ENCODE data around the gene UBTF. TPM values are rescaled to one million over a fixed set of nuclear protein-coding genes. Genes with fewer than 3 reads are reported as not detected.

UBTF gene
- polyA plus RNA-seq, 3 donors, result 6.0 to 13.1 (median 12.5) TPM

DNA sequence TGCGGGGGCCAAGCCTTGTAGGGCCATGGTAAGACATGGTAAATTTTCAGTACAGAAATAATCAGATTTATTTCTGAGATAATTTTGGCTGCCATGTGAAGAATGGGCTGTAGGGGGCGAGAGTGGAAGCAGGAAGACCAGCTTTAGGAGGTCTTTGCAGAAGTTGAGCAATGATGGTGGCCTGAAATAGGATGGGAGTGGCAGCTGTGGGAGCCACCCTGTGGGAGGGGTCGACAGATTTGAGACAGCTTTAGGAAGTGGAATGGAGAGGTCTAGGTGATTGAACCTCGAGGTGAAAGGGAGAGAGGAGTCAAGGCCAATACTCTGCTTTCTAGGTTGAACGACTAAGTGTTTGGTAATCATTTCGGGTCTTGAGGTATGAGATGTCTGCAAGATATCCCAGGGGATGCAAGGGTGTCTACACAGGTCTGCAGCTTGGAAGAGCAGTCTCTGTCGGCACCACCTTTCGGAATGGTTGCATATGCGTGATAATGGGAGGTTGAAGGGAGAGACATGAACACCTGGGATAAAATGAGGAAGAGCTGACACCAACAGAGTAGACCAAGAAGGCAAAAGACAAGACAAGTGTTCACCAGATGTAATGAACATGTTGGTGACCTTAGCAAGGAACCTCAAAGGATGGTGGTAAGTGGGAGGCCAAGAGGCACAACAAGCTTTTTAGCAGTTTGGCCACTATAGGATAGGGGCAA is 15.6 kb downstream of the UBTF start:
- Histone ChIP-seq H3K79me2 (ENCODE audit: insufficient read depth, low read length) (peaks cover 10% of the 10 kb centered on the region), H3K27ac (ENCODE audit: low read depth in 1 of 2, low read length in 2 of 2) (peak overlapping the region; percentile 34 to 56), H3K9me3 (replicated peaks in 1 of 2; ENCODE audit: control insufficient read depth in 1 of 2, insufficient read depth in 1 of 2, low read length in 2 of 2) (no peaks in the 10 kb centered on the region), H3K27me3 (ENCODE audit: control insufficient read depth in 2 of 2, insufficient read depth in 2 of 2, low read length in 2 of 2) (no peaks in the 10 kb centered on the region), H3K4me3 (replicated peaks in 1 of 3; ENCODE audit: low read depth in 2 of 3, low read length in 3 of 3) (peak overlapping the region in 1 of 3 experiments; percentile 38), H3K4me1 (ENCODE audit: control insufficient read depth in 1 of 2, insufficient read depth in 2 of 2, low read length in 2 of 2) (peaks cover 34 to 51% of the 10 kb centered on the region in 2 donors), H3K36me3 (replicated peaks in 1 of 2; ENCODE audit: control insufficient read depth in 1 of 2, insufficient read depth in 2 of 2, low read length in 2 of 2) (peaks cover 26 to 31% of the 10 kb centered on the region in 2 donors), H2AFZ (ENCODE audit: insufficient read depth, low read depth, low read length, poor library complexity, severe bottlenecking) (no peak overlapping the region), H4K20me1 (ENCODE audit: insufficient read depth, low read length) (no peaks in the 10 kb centered on the region), H3K4me2 (replicated peaks; ENCODE audit: extremely low read depth, low read length, poor library complexity, severe bottlenecking) (peak overlapping the region; percentile 31), H3K9ac (ENCODE audit: insufficient read depth, low read length, poor library complexity, severe bottlenecking) (no peak overlapping the region)
- peaks cover 21 to 34% of the 10 kb centered on the region in 2 donors for H3K36me3 Mint-ChIP-seq
- TF ChIP-seq, protein P1, sequence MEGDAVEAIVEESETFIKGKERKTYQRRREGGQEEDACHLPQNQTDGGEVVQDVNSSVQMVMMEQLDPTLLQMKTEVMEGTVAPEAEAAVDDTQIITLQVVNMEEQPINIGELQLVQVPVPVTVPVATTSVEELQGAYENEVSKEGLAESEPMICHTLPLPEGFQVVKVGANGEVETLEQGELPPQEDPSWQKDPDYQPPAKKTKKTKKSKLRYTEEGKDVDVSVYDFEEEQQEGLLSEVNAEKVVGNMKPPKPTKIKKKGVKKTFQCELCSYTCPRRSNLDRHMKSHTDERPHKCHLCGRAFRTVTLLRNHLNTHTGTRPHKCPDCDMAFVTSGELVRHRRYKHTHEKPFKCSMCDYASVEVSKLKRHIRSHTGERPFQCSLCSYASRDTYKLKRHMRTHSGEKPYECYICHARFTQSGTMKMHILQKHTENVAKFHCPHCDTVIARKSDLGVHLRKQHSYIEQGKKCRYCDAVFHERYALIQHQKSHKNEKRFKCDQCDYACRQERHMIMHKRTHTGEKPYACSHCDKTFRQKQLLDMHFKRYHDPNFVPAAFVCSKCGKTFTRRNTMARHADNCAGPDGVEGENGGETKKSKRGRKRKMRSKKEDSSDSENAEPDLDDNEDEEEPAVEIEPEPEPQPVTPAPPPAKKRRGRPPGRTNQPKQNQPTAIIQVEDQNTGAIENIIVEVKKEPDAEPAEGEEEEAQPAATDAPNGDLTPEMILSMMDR (IDR thresholded peaks at IDR 0.05), result peak; percentile 92
- H3K9me3 Mint-ChIP-seq, result no peaks in the 10 kb centered on the region
- peak overlapping the region; percentile 66 to 79 for H3K4me3 Mint-ChIP-seq
- intact Hi-C loops (cut with micrococcal nuclease), result loop anchor here in 1 of 2 donors (5.0 kb wide), 2 partner anchors 143 to 298 kb away; partner anchors contain the start of genes GPATCH8 and GRN
- no peaks in the 10 kb centered on the region for H3K27me3 Mint-ChIP-seq (ENCODE audit: low read depth in 3 of 3)
- 34% methylated on average over 9 of the region's 9 CpGs for WGBS (ENCODE audit: insufficient coverage)
- H3K4me1 Mint-ChIP-seq, result peaks cover 55% of the 10 kb centered on the region
- peak overlapping the region; percentile 75 to 94 (median 90) for H3K27ac Mint-ChIP-seq
- peak; percentile 40 to 63 (median 61) for DNase-seq

DNA sequence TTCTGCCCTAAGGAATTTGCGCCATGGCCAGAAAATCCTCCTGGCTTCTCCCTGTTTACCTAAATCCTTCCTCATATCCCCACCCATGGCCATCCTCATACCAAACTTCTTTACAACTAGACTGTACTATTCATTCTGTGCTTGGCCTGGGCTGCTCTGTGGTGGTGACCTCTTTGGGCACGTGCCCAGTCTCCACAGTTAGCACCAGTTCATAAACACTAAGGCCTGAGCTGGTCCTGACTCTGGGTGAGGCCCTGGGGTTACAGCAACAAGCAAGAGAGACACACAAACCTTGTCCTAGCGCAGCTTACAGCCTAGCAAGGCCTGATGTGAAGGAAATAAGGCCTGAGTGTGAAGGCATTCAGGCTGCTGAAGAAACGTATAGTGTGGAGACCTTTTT is 16.7 kb downstream of the UBTF start:
- Histone ChIP-seq H3K9ac (ENCODE audit: insufficient read depth, low read length, poor library complexity, severe bottlenecking) (no peak overlapping the region), H3K36me3 (replicated peaks in 1 of 2; ENCODE audit: control insufficient read depth in 1 of 2, insufficient read depth in 2 of 2, low read length in 2 of 2) (peaks cover 16 to 20% of the 10 kb centered on the region in 2 donors), H3K4me1 (ENCODE audit: control insufficient read depth in 1 of 2, insufficient read depth in 2 of 2, low read length in 2 of 2) (peaks cover 43 to 46% of the 10 kb centered on the region in 2 donors), H3K4me3 (replicated peaks in 1 of 3; ENCODE audit: low read depth in 2 of 3, low read length in 3 of 3) (no peak overlapping the region), H3K79me2 (ENCODE audit: insufficient read depth, low read length) (peaks cover 21% of the 10 kb centered on the region), H3K27me3 (ENCODE audit: control insufficient read depth in 2 of 2, insufficient read depth in 2 of 2, low read length in 2 of 2) (no peaks in the 10 kb centered on the region), H3K27ac (ENCODE audit: low read depth in 1 of 2, low read length in 2 of 2) (peak overlapping the region in 1 of 2 donors; percentile 56), H3K9me3 (replicated peaks in 1 of 2; ENCODE audit: control insufficient read depth in 1 of 2, insufficient read depth in 1 of 2, low read length in 2 of 2) (no peaks in the 10 kb centered on the region), H2AFZ (ENCODE audit: insufficient read depth, low read depth, low read length, poor library complexity, severe bottlenecking) (no peak overlapping the region), H3K4me2 (replicated peaks; ENCODE audit: extremely low read depth, low read length, poor library complexity, severe bottlenecking) (no peak overlapping the region), H4K20me1 (ENCODE audit: insufficient read depth, low read length) (peaks cover 8% of the 10 kb centered on the region)
- Mint-ChIP-seq H3K36me3 (peaks cover 11 to 23% of the 10 kb centered on the region in 2 donors), H3K9me3 (no peaks in the 10 kb centered on the region), H3K27ac (peak overlapping the region in 6 of 7 donors; percentile 47 to 94 (median 88)), H3K4me3 (no peak overlapping the region), H3K27me3 (ENCODE audit: low read depth in 3 of 3) (peaks cover 0 to 2% (median 0%) of the 10 kb centered on the region in 3 donors), H3K4me1 (peaks cover 55% of the 10 kb centered on the region)
- intact Hi-C loops (cut with micrococcal nuclease), result loop anchor here in 1 of 2 donors (5.0 kb wide), 2 partner anchors 145 to 300 kb away; partner anchors contain the start of genes GPATCH8 and GRN
- TF ChIP-seq, protein P1 (IDR thresholded peaks at IDR 0.05), result no peak
- 70% methylated on average over 2 of the region's 4 CpGs for WGBS (ENCODE audit: insufficient coverage)
- DNase-seq, result no peak
